ENCODE data around the gene MAPK8IP3. TPM values are rescaled to one million over a fixed set of nuclear protein-coding genes. Genes with fewer than 3 reads are reported as not detected.

MAPK8IP3 gene
- total RNA-seq, 1 donor from 2014 or later: 28.7 TPM

- peak overlapping the region; percentile 82 to 92 (median 82) for H3K9ac ChIP-seq (ENCODE audit: low read depth in 1 of 3, low read length in 3 of 3)
- H3K4me1 ChIP-seq (ENCODE audit: control insufficient read depth in 3 of 3, insufficient read depth in 3 of 3, low read length in 3 of 3): peaks cover 32 to 58% (median 42%) of the 10 kb centered on the region in 3 donors
- H3K27ac ChIP-seq (ENCODE audit: low read depth, low read length): peak overlapping the region; percentile 80
- peak overlapping the region; percentile 87 to 89 (median 87) for H3K4me3 ChIP-seq (ENCODE audit: low read length in 3 of 3)
- H3K9me3 ChIP-seq (ENCODE audit: control insufficient read depth in 3 of 3, low read length in 3 of 3): no peaks in the 10 kb centered on the region
- H3K27me3 ChIP-seq (ENCODE audit: control insufficient read depth in 3 of 3, insufficient read depth in 3 of 3, low read length in 3 of 3): no peaks in the 10 kb centered on the region
- peaks cover 27 to 43% (median 35%) of the 10 kb centered on the region in 3 donors for H3K36me3 ChIP-seq (ENCODE audit: control insufficient read depth in 3 of 3, insufficient read depth in 3 of 3, low read length in 3 of 3)
These were observed 75.9 kb downstream of the MAPK8IP3 start for GRCh38 chr16:1781758-1782407.

- H3K9ac ChIP-seq (ENCODE audit: low read depth in 1 of 3, low read length in 3 of 3): peak within 1 kb of the TSS; percentile 82 to 92 (median 90)
- H3K4me3 ChIP-seq (ENCODE audit: low read length in 3 of 3): peak within 1 kb of the TSS; percentile 88 to 89 (median 88)
- H3K27me3 ChIP-seq (ENCODE audit: control insufficient read depth in 3 of 3, insufficient read depth in 3 of 3, low read length in 3 of 3): no peaks in the 10 kb centered on the region
- H3K4me1 ChIP-seq (ENCODE audit: control insufficient read depth in 3 of 3, insufficient read depth in 3 of 3, low read length in 3 of 3): peaks cover 32 to 58% (median 42%) of the 10 kb centered on the region in 3 donors
- H3K27ac ChIP-seq (ENCODE audit: low read depth, low read length): peak within 1 kb of the TSS; percentile 80
- H3K9me3 ChIP-seq (ENCODE audit: control insufficient read depth in 3 of 3, low read length in 3 of 3): no peaks in the 10 kb centered on the region
- H3K36me3 ChIP-seq (ENCODE audit: control insufficient read depth in 3 of 3, insufficient read depth in 3 of 3, low read length in 3 of 3): peaks cover 23 to 42% (median 41%) of the 10 kb centered on the region in 3 donors
These were observed 76.6 kb downstream of the MAPK8IP3 start, which contains the start of the genes NUBP2 and SPSB3 for GRCh38 chr16:1782408-1783264. Gene NUBP2 (plus strand): TSS chr16:1782960. CDS start chr16:1783021, 61 bp downstream. Gene SPSB3 (minus strand): TSS chr16:1782571. CDS start chr16:1781483, 1,088 bp downstream.

GRCh38 chr16:1784977-1785845, 79.2 kb downstream of the MAPK8IP3 start:
- peaks cover 18 to 38% (median 32%) of the 10 kb centered on the region in 3 donors for H3K36me3 ChIP-seq (ENCODE audit: control insufficient read depth in 3 of 3, insufficient read depth in 3 of 3, low read length in 3 of 3)
- H3K9me3 ChIP-seq (ENCODE audit: control insufficient read depth in 3 of 3, low read length in 3 of 3): no peaks in the 10 kb centered on the region
- H3K4me3 ChIP-seq (ENCODE audit: low read length in 3 of 3): no peak overlapping the region

GRCh38 chr16:1785846-1786170, 79.8 kb downstream of the MAPK8IP3 start:
- H3K36me3 ChIP-seq (ENCODE audit: control insufficient read depth in 3 of 3, insufficient read depth in 3 of 3, low read length in 3 of 3): peaks cover 20 to 37% (median 27%) of the 10 kb centered on the region in 3 donors
- no peak overlapping the region for H3K9ac ChIP-seq (ENCODE audit: low read depth in 1 of 3, low read length in 3 of 3)
- H3K4me3 ChIP-seq (ENCODE audit: low read length in 3 of 3): no peak overlapping the region
- no peak overlapping the region for H3K27ac ChIP-seq (ENCODE audit: low read depth, low read length)
- peaks cover 24 to 38% (median 28%) of the 10 kb centered on the region in 3 donors for H3K4me1 ChIP-seq (ENCODE audit: control insufficient read depth in 3 of 3, insufficient read depth in 3 of 3, low read length in 3 of 3)
- H3K9me3 ChIP-seq (ENCODE audit: control insufficient read depth in 3 of 3, low read length in 3 of 3): no peaks in the 10 kb centered on the region
- no peaks in the 10 kb centered on the region for H3K27me3 ChIP-seq (ENCODE audit: control insufficient read depth in 3 of 3, insufficient read depth in 3 of 3, low read length in 3 of 3)

More at GRCh38 chr16:1784977-1785845, 79.2 kb downstream of the MAPK8IP3 start:
- H3K27ac ChIP-seq (ENCODE audit: low read depth, low read length): no peak overlapping the region
- peaks cover 28 to 44% (median 34%) of the 10 kb centered on the region in 3 donors for H3K4me1 ChIP-seq (ENCODE audit: control insufficient read depth in 3 of 3, insufficient read depth in 3 of 3, low read length in 3 of 3)
- no peaks in the 10 kb centered on the region for H3K27me3 ChIP-seq (ENCODE audit: control insufficient read depth in 3 of 3, insufficient read depth in 3 of 3, low read length in 3 of 3)
- H3K9ac ChIP-seq (ENCODE audit: low read depth in 1 of 3, low read length in 3 of 3): peak overlapping the region in 1 of 3 donors; percentile 33

GRCh38 chr16:1786242-1787055, 80.5 kb downstream of the MAPK8IP3 start:
- peaks cover 20 to 34% (median 23%) of the 10 kb centered on the region in 3 donors for H3K36me3 ChIP-seq (ENCODE audit: control insufficient read depth in 3 of 3, insufficient read depth in 3 of 3, low read length in 3 of 3)

GRCh38 chr16:1787056-1787321, 81.0 kb downstream of the MAPK8IP3 start:
- Histone ChIP-seq H3K27ac (ENCODE audit: low read depth, low read length) (no peak overlapping the region), H3K9ac (ENCODE audit: low read depth in 1 of 3, low read length in 3 of 3) (no peak overlapping the region), H3K9me3 (ENCODE audit: control insufficient read depth in 3 of 3, low read length in 3 of 3) (no peaks in the 10 kb centered on the region), H3K4me1 (ENCODE audit: control insufficient read depth in 3 of 3, insufficient read depth in 3 of 3, low read length in 3 of 3) (peaks cover 13 to 27% (median 18%) of the 10 kb centered on the region in 3 donors), H3K27me3 (ENCODE audit: control insufficient read depth in 3 of 3, insufficient read depth in 3 of 3, low read length in 3 of 3) (no peaks in the 10 kb centered on the region), H3K36me3 (ENCODE audit: control insufficient read depth in 3 of 3, insufficient read depth in 3 of 3, low read length in 3 of 3) (peaks cover 20 to 34% (median 23%) of the 10 kb centered on the region in 3 donors), H3K4me3 (ENCODE audit: low read length in 3 of 3) (no peak overlapping the region)

More at GRCh38 chr16:1786242-1787055, 80.5 kb downstream of the MAPK8IP3 start:
- no peaks in the 10 kb centered on the region for H3K9me3 ChIP-seq (ENCODE audit: control insufficient read depth in 3 of 3, low read length in 3 of 3)
- H3K9ac ChIP-seq (ENCODE audit: low read depth in 1 of 3, low read length in 3 of 3): no peak overlapping the region
- H3K4me1 ChIP-seq (ENCODE audit: control insufficient read depth in 3 of 3, insufficient read depth in 3 of 3, low read length in 3 of 3): peaks cover 18 to 32% (median 21%) of the 10 kb centered on the region in 3 donors
- no peak overlapping the region for H3K4me3 ChIP-seq (ENCODE audit: low read length in 3 of 3)
- no peak overlapping the region for H3K27ac ChIP-seq (ENCODE audit: low read depth, low read length)
- no peaks in the 10 kb centered on the region for H3K27me3 ChIP-seq (ENCODE audit: control insufficient read depth in 3 of 3, insufficient read depth in 3 of 3, low read length in 3 of 3)

- H3K9ac ChIP-seq (ENCODE audit: low read depth in 1 of 3, low read length in 3 of 3): no peak overlapping the region
- no peak overlapping the region for H3K4me3 ChIP-seq (ENCODE audit: low read length in 3 of 3)
- no peaks in the 10 kb centered on the region for H3K27me3 ChIP-seq (ENCODE audit: control insufficient read depth in 3 of 3, insufficient read depth in 3 of 3, low read length in 3 of 3)
- H3K9me3 ChIP-seq (ENCODE audit: control insufficient read depth in 3 of 3, low read length in 3 of 3): no peaks in the 10 kb centered on the region
- peaks cover 20 to 35% (median 23%) of the 10 kb centered on the region in 3 donors for H3K36me3 ChIP-seq (ENCODE audit: control insufficient read depth in 3 of 3, insufficient read depth in 3 of 3, low read length in 3 of 3)
- no peak overlapping the region for H3K27ac ChIP-seq (ENCODE audit: low read depth, low read length)
- peaks cover 13 to 27% (median 18%) of the 10 kb centered on the region in 3 donors for H3K4me1 ChIP-seq (ENCODE audit: control insufficient read depth in 3 of 3, insufficient read depth in 3 of 3, low read length in 3 of 3)
These were observed 81.5 kb downstream of the MAPK8IP3 start for GRCh38 chr16:1787322-1788094.

- Histone ChIP-seq H3K36me3 (ENCODE audit: control insufficient read depth in 3 of 3, insufficient read depth in 3 of 3, low read length in 3 of 3) (peaks cover 20 to 36% (median 23%) of the 10 kb centered on the region in 3 donors), H3K27me3 (ENCODE audit: control insufficient read depth in 3 of 3, insufficient read depth in 3 of 3, low read length in 3 of 3) (no peaks in the 10 kb centered on the region), H3K9ac (ENCODE audit: low read depth in 1 of 3, low read length in 3 of 3) (no peak overlapping the region), H3K9me3 (ENCODE audit: control insufficient read depth in 3 of 3, low read length in 3 of 3) (no peaks in the 10 kb centered on the region), H3K4me3 (ENCODE audit: low read length in 3 of 3) (no peak overlapping the region), H3K27ac (ENCODE audit: low read depth, low read length) (no peak overlapping the region), H3K4me1 (ENCODE audit: control insufficient read depth in 3 of 3, insufficient read depth in 3 of 3, low read length in 3 of 3) (peaks cover 13 to 27% (median 18%) of the 10 kb centered on the region in 3 donors)
These were observed 82.2 kb downstream of the MAPK8IP3 start for GRCh38 chr16:1788095-1788707.
